ENCODE data around the gene PLCL2. TPM values are rescaled to one million over a fixed set of nuclear protein-coding genes. Genes with fewer than 3 reads are reported as not detected.
A peak's percentile ranks its signal among the peaks of the same experiment; 100 is the strongest.

The PLCL2 gene
- total RNA-seq, 2 experiments from 2014 or later: 53.2 to 58.0 TPM

- no peak overlapping the region for H3K27ac Mint-ChIP-seq
- H3K4me1 Mint-ChIP-seq: peaks cover 53% of the 10 kb centered on the region
- no peak overlapping the region for H3K4me3 Mint-ChIP-seq
- DNase-seq (no peak), ATAC-seq (ENCODE audit: low read depth) (peak; percentile 31)
- H3K27me3 Mint-ChIP-seq: no peaks in the 10 kb centered on the region
- H3K9me3 Mint-ChIP-seq: no peaks in the 10 kb centered on the region
- peaks cover 12% of the 10 kb centered on the region for H3K36me3 Mint-ChIP-seq
- POLR2A ChIA-PET: interaction anchor here (0.9 kb wide), 1 partner anchor 236 kb away, joined by 3 read pairs; no protein-coding TSS in a partner anchor
Measured at GRCh38 chr3:16904423-16905417, 20.0 kb downstream of the PLCL2 start.

- ATAC-seq (ENCODE audit: low read depth): no peak
- peaks cover 20% of the 10 kb centered on the region for H3K36me3 Mint-ChIP-seq
- H3K27me3 Mint-ChIP-seq: no peaks in the 10 kb centered on the region
- POLR2A ChIA-PET: interaction anchor here (0.9 kb wide), 1 partner anchor 235 kb away, joined by 3 read pairs; no protein-coding TSS in a partner anchor
- H3K27ac Mint-ChIP-seq: peak overlapping the region; percentile 16
- DNase-seq: no peak
- H3K9me3 Mint-ChIP-seq: no peaks in the 10 kb centered on the region
- no peak overlapping the region for H3K4me3 Mint-ChIP-seq
- H3K4me1 Mint-ChIP-seq: peaks cover 52% of the 10 kb centered on the region
Measured at GRCh38 chr3:16905704-16906103, 20.9 kb downstream of the PLCL2 start.

GRCh38 chr3:16906682-16907081, 21.9 kb downstream of the PLCL2 start:
- peaks cover 20% of the 10 kb centered on the region for H3K36me3 Mint-ChIP-seq
- ATAC-seq (ENCODE audit: low read depth): no peak
- no peak overlapping the region for H3K27ac Mint-ChIP-seq
- H3K9me3 Mint-ChIP-seq: no peaks in the 10 kb centered on the region
- no peaks in the 10 kb centered on the region for H3K27me3 Mint-ChIP-seq
- peak overlapping the region; percentile 27 for H3K4me3 Mint-ChIP-seq
- peaks cover 43% of the 10 kb centered on the region for H3K4me1 Mint-ChIP-seq
- no peak for DNase-seq
- POLR2A ChIA-PET: no interaction called here

- DNase-seq (no peak), ATAC-seq (ENCODE audit: low read depth) (no peak)
- H3K4me1 Mint-ChIP-seq: peaks cover 40% of the 10 kb centered on the region
- H3K27me3 Mint-ChIP-seq: no peaks in the 10 kb centered on the region
- H3K27ac Mint-ChIP-seq: no peak overlapping the region
- POLR2A ChIA-PET: no interaction called here
- H3K36me3 Mint-ChIP-seq: peaks cover 20% of the 10 kb centered on the region
- H3K9me3 Mint-ChIP-seq: no peaks in the 10 kb centered on the region
- H3K4me3 Mint-ChIP-seq: peak overlapping the region; percentile 27
Measured at GRCh38 chr3:16907243-16907642, 22.5 kb downstream of the PLCL2 start.

GRCh38 chr3:16908016-16908807, 23.5 kb downstream of the PLCL2 start:
- H3K4me1 Mint-ChIP-seq: peaks cover 45% of the 10 kb centered on the region
- H3K4me3 Mint-ChIP-seq: no peak overlapping the region
- no peaks in the 10 kb centered on the region for H3K9me3 Mint-ChIP-seq
- peaks cover 25% of the 10 kb centered on the region for H3K36me3 Mint-ChIP-seq
- no peaks in the 10 kb centered on the region for H3K27me3 Mint-ChIP-seq
- no peak overlapping the region for H3K27ac Mint-ChIP-seq
- POLR2A ChIA-PET: no interaction called here
- DNase-seq (no peak), ATAC-seq (ENCODE audit: low read depth) (no peak)

- POLR2A ChIA-PET: no interaction called here
- no peak overlapping the region for H3K4me3 Mint-ChIP-seq
- H3K27ac Mint-ChIP-seq: no peak overlapping the region
- H3K4me1 Mint-ChIP-seq: peaks cover 42% of the 10 kb centered on the region
- DNase-seq: no peak
- H3K9me3 Mint-ChIP-seq: no peaks in the 10 kb centered on the region
- H3K27me3 Mint-ChIP-seq: no peaks in the 10 kb centered on the region
- ATAC-seq (ENCODE audit: low read depth): no peak
- H3K36me3 Mint-ChIP-seq: peaks cover 25% of the 10 kb centered on the region
Measured at GRCh38 chr3:16908896-16909295, 24.1 kb downstream of the PLCL2 start.

- POLR2A ChIA-PET: no interaction called here
- H3K27ac Mint-ChIP-seq: no peak overlapping the region
- ATAC-seq (ENCODE audit: low read depth) (no peak), DNase-seq (no peak)
- H3K4me3 Mint-ChIP-seq: no peak overlapping the region
- peaks cover 35% of the 10 kb centered on the region for H3K4me1 Mint-ChIP-seq
- H3K9me3 Mint-ChIP-seq: no peaks in the 10 kb centered on the region
- H3K36me3 Mint-ChIP-seq: peaks cover 21% of the 10 kb centered on the region
- H3K27me3 Mint-ChIP-seq: no peaks in the 10 kb centered on the region
Measured at GRCh38 chr3:16909802-16910201, 25.0 kb downstream of the PLCL2 start.

- H3K27ac Mint-ChIP-seq: no peak overlapping the region
- ATAC-seq (ENCODE audit: low read depth): no peak
- peaks cover 21% of the 10 kb centered on the region for H3K36me3 Mint-ChIP-seq
- POLR2A ChIA-PET: no interaction called here
- no peak for DNase-seq
- no peaks in the 10 kb centered on the region for H3K27me3 Mint-ChIP-seq
- H3K4me1 Mint-ChIP-seq: peaks cover 34% of the 10 kb centered on the region
- no peaks in the 10 kb centered on the region for H3K9me3 Mint-ChIP-seq
- no peak overlapping the region for H3K4me3 Mint-ChIP-seq
Measured at GRCh38 chr3:16910207-16910606, 25.5 kb downstream of the PLCL2 start.

- Mint-ChIP-seq H3K4me3 (no peak overlapping the region), H3K9me3 (no peaks in the 10 kb centered on the region), H3K36me3 (peaks cover 24% of the 10 kb centered on the region), H3K4me1 (peaks cover 32% of the 10 kb centered on the region), H3K27ac (no peak overlapping the region), H3K27me3 (no peaks in the 10 kb centered on the region)
- POLR2A ChIA-PET: no interaction called here
- no peak for ATAC-seq (ENCODE audit: low read depth)
- no peak for DNase-seq
Measured at GRCh38 chr3:16911916-16912315, 27.2 kb downstream of the PLCL2 start.

- Mint-ChIP-seq H3K4me3 (no peak overlapping the region), H3K36me3 (peaks cover 25% of the 10 kb centered on the region), H3K27ac (no peak overlapping the region), H3K4me1 (peaks cover 33% of the 10 kb centered on the region), H3K9me3 (no peaks in the 10 kb centered on the region), H3K27me3 (no peaks in the 10 kb centered on the region)
- DNase-seq (no peak), ATAC-seq (ENCODE audit: low read depth) (no peak)
- POLR2A ChIA-PET: no interaction called here
Measured at GRCh38 chr3:16912400-16913263, 27.9 kb downstream of the PLCL2 start.

GRCh38 chr3:16913264-16913580, 28.5 kb downstream of the PLCL2 start:
- Mint-ChIP-seq H3K4me1 (peaks cover 33% of the 10 kb centered on the region), H3K36me3 (peaks cover 25% of the 10 kb centered on the region), H3K4me3 (no peak overlapping the region), H3K27ac (no peak overlapping the region), H3K27me3 (no peaks in the 10 kb centered on the region), H3K9me3 (no peaks in the 10 kb centered on the region)
- ATAC-seq (ENCODE audit: low read depth): no peak
- POLR2A ChIA-PET: no interaction called here
- no peak for DNase-seq

- H3K36me3 Mint-ChIP-seq: peaks cover 12% of the 10 kb centered on the region
- H3K4me1 Mint-ChIP-seq: peaks cover 26% of the 10 kb centered on the region
- H3K4me3 Mint-ChIP-seq: no peak overlapping the region
- no peak overlapping the region for H3K27ac Mint-ChIP-seq
- no peaks in the 10 kb centered on the region for H3K27me3 Mint-ChIP-seq
- DNase-seq: no peak
- ATAC-seq (ENCODE audit: low read depth): no peak
- POLR2A ChIA-PET: no interaction called here
- no peaks in the 10 kb centered on the region for H3K9me3 Mint-ChIP-seq
Measured at GRCh38 chr3:16916840-16917239, 32.1 kb downstream of the PLCL2 start.

- ATAC-seq (ENCODE audit: low read depth): no peak
- Mint-ChIP-seq H3K4me1 (peaks cover 23% of the 10 kb centered on the region), H3K9me3 (no peaks in the 10 kb centered on the region)
Measured at GRCh38 chr3:16917256-16917935, 32.6 kb downstream of the PLCL2 start.

More at GRCh38 chr3:16917256-16917935, 32.6 kb downstream of the PLCL2 start:
- H3K4me3 Mint-ChIP-seq: no peak overlapping the region
- no peak overlapping the region for H3K27ac Mint-ChIP-seq
- DNase-seq: no peak
- H3K36me3 Mint-ChIP-seq: peaks cover 12% of the 10 kb centered on the region
- no peaks in the 10 kb centered on the region for H3K27me3 Mint-ChIP-seq
- POLR2A ChIA-PET: no interaction called here

Data from activated naive CD8-positive, alpha-beta T cell treated with anti-CD3 and anti-CD28 coated beads, Interleukin-2, amount 10 ng/mL, durations not matched to agents 7 days and 5 days (primary cell).